HG03342 (cell line): ENCODE measurements around the gene NIPAL4.

Experiments
- ATAC-seq: cut with Tn5 transposase; IDR thresholded peaks from one replicate; pipeline ENCODE4 v1.9.1; 2021; ENCODE audit warnings: mild to moderate bottlenecking, moderate library complexity; ENCODE audit not compliant: unreplicated experiment

Gene NIPAL4

GRCh38 chr5:157484768-157485167, 24.8 kb downstream of the NIPAL4 start:
- no peak for ATAC-seq

DNA sequence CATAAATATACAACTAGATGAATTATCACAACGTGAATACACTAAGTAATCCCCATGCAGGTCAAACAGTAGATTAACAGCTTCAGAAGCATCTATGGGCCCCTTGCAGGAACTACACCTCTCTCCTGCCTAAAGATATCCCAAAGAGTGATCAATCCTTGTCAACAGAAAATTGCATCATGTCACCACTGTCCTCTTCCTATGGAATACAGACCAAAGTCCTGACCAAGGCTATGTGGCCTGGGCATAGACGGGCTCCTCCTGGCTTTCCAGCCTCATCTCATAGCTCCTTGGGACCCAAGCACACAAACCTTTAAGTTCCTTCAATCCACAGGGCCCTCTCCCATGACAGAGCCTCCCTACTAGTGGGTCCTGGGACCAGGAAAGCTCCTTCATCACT, 25.3 kb downstream of the NIPAL4 start:
- no peak for ATAC-seq

GRCh38 chr5:157485811-157486210, 25.8 kb downstream of the NIPAL4 start:
- ATAC-seq: peak; percentile 40

- ATAC-seq: no peak
Measured at GRCh38 chr5:157486221-157486681, 26.2 kb downstream of the NIPAL4 start.

- ATAC-seq: no peak
Measured at GRCh38 chr5:157486861-157487260, 26.8 kb downstream of the NIPAL4 start.

- no peak for ATAC-seq
Measured at GRCh38 chr5:157487358-157487757, 27.3 kb downstream of the NIPAL4 start.

GRCh38 chr5:157491471-157491995, 31.5 kb downstream of the NIPAL4 start:
- no peak for ATAC-seq

GRCh38 chr5:157492886-157493285, 32.9 kb downstream of the NIPAL4 start:
- no peak for ATAC-seq

DNA sequence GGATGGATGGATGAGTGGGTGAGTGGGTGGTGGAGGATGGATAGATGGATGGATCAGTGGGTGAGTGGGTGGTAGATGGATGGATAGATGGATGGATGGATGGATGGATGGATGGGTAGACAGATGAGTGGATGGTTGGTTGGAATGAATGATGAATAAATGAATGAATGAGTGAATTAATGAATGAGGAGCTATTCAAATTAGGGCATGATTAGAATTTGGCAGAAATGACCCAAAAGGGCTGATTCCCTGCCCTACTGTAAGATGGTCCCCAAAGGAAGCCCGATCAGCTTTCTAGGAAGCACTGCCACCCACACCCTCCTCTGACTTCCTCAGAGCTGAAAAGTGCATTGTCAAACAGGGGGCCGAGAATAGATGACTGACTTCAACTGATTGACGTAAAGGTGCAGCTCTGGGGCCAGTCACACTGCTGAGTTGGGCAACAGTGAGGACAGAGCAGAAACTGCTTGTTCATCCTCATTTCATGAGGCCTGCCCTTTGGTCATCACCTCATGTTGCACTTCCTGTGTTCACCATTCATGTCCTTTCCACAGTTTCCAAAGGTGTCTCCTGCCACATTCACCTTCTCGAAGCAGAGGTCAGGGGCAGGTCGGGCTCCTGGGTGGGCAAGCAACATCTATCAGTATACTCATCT, 34.3 kb downstream of the NIPAL4 start:
- ATAC-seq: no peak

DNA sequence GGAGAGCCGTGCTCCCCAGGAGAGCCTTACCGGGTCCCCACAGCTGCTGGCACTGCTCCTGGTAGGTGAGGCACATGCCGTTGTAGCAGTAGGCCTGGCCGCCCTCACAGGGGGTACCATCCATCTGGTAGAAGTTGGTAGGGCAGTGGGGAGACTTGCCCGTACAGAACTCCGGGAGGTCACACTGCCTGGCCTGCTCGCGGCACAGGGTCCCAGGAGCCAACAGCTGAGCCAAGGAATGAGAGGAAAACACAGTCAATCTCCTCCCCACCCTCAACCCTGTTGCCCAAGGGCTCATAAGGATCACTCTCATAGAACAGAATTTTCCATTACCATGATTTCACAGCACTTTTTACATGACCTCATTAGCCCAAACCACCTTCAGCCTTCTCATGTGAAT, 36.9 kb downstream of the NIPAL4 start:
- no peak for ATAC-seq

DNA sequence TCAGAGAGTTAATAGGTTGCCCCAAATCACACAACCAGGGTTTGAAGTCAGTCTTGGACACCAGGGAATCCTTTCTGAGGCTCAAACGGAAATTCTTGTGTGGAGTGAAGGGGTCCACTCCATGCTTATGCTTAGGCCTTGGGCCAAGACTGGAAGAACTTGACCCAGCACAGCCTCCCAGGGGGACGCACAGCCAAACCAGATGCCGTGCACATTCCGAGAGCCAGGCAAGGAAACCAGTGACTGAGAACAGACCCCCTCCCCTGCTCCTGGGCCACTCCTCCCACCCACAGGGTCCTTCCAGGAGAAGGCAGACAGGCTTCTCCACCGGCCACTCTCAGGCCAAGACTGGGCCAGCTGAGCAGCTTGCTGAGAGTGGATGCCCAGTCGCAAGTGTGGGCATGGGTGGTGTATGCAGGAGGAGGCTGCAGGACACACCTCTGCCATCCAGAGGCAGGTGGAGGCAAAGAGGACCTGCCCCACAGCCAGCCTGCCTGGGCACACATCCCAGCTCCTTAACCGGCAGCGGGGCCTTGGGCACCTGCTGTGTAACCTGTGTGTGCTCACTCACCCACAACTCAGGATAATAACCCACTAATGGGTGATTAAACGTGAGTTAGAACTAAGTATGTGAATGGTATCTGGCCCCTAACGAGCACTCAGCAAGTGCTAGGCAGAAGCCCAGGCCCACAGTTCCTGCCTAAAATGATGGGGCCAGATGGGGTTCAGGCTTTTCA, 38.0 kb downstream of the NIPAL4 start:
- no peak for ATAC-seq

DNA sequence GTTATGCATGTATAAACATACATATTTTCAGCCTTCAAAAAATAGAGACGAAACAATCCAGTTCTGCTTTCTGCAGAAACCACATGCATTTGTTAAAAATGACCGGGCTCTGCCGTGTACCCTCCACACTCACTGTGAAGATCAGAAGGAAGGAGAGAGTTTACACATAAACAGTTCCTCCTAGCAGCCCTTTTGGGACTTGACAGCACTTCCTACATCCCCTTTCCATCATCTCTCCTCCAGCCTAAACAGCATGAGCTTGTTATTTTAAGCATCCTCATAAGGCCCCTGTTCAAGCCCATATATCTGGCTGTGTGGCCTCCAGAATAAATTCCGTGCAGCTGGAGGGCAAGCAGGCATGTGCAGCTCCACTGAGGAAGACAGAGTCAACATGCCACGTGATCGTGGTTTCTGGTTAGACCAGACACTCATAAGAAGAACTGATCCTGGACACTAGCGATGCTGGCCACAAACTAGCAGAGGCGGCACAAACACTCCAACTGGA, 42.2 kb downstream of the NIPAL4 start:
- peak; percentile 83 for ATAC-seq

DNA sequence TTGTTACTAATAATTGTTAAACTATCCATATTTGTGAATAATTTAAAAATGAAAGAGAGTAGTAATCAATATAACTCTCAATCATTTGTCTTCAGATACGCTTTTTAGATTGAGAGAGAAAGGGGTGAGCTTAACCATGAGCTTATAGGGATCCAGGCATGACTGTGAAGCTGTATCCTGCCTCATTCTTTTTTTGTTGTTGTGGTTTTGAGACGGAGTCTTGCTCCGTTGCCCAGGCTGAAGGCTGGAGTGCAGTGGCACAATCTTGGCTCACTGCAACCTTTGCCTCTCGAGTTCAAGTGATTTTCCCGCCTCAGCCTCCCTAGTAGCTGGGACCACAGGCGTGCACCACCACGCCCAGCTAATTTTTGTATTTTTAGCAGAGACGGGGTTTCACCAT, 44.0 kb downstream of the NIPAL4 start:
- no peak for ATAC-seq

- ATAC-seq: no peak
Measured at GRCh38 chr5:157505496-157505895, 45.5 kb downstream of the NIPAL4 start.

DNA sequence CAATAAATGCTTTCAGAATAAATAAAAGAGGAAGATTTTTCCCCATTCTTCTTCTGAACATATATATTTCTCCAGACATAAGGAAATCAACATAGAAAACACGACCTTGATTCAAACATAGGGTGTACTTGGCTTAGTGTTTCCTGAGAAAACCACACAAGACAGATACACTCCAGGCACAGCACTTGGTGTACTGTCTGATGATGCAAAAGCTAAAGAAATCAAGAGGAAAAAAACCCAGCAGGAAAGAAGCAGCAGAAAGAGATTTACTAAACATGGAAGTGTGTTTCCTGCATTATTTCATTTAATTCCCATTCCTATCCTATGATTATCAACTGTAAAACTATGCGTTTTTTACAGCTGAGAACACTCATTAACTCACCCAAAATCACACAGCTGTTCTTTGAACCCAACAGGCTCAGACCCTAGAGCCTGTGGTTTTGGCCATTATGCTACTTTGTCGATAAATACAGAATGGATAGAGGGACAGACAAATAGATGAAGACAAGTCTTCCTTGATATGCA, 46.1 kb downstream of the NIPAL4 start:
- ATAC-seq: no peak

GRCh38 chr5:157506981-157507780, 47.2 kb downstream of the NIPAL4 start:
- ATAC-seq: no peak

- ATAC-seq: no peak
Measured at GRCh38 chr5:157509093-157509492, 49.1 kb downstream of the NIPAL4 start.

DNA sequence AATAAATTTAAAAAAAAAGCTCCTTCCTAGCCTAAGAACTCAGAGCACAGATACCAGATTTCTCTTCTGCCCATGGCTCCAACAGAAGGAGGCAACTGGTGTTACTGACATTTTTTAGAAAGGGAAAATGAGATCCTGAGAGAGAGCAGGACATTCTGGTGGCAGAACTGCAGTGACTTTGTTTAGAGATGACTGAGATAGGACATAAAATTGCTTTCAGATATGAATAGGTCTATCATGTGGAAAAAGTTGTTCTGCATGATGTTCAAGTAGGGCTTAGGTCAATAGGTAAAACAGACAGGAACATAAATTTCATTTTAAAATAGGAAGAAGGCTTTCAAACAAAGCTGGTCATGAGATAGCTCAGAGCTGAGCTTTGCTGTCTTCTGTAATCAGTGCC, 49.6 kb downstream of the NIPAL4 start:
- peak; percentile 68 for ATAC-seq

DNA sequence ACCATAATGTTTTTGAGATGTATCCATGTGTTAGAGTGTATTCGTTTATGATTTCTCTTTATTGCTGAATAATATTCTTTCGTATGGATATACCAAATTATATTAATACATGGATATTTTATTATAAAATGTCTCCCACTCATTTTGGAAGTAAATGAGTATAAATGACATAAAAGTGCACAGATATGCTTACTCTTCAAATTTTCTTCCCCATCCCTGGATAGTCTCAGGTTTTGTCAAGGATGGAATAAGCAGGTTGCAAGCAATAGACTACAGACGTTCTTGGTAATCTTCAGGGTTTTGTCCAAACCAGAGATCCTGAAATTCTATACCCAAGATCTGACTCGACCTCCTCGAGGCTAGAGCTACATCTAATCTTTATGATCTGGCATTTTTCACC, 50.7 kb downstream of the NIPAL4 start:
- no peak for ATAC-seq

GRCh38 chr5:157511651-157512644, 51.9 kb downstream of the NIPAL4 start:
- ATAC-seq: no peak
